Activated CD4-positive, CD25-positive, alpha-beta regulatory T cell treated with anti-CD3 and anti-CD28 coated beads, Interleukin-2, amount 50 U/mL, for 16 hours (primary cell): ENCODE results near the gene ERN2.
A peak's percentile ranks its signal among the peaks of the same experiment; 100 is the strongest.

ENCODE experiments used
- DNase-seq: peaks from one replicate; pipeline ENCODE4 v3.0.0-alpha.2; 2020; ENCODE audit warnings: low read depth, low spot score

ERN2 gene

GRCh38 chr16:23640931-23641765 is 71.9 kb downstream of the ERN2 start, which contains the start of the genes DCTN5 and PALB2:
Gene DCTN5 (plus strand): TSS chr16:23641466. CDS start chr16:23641543, 77 bp downstream.
Gene PALB2 (minus strand): TSS chr16:23641310. CDS start chr16:23641157, 153 bp downstream.
- DNase-seq = peak; percentile 72

- no peak for DNase-seq
Observed at GRCh38 chr16:23640615-23640930, 72.4 kb downstream of the ERN2 start.
